Body of pancreas (tissue), 4 donors: Measurements from ENCODE around the gene FBXO40. TPM values are rescaled to one million over a fixed set of nuclear protein-coding genes. Genes with fewer than 3 reads are reported as not detected.

Experiments used
- ATAC-seq: fragments of 150-250 bp; one replicate; pipeline ENCODE4 v1.9.1; 2016
- DNase-seq, 4 donors: peaks; one replicate each; pipeline ENCODE4 v3.0.0-alpha.2; 2019
- H3K27ac ChIP-seq, 4 donors: fragments of 200-600 bp; sonication (generic); 1 replicate in 3 of 4; 2 replicates in 1 of 4; pipeline versions ENCODE4 v1.5.1 to v1.6.1; 2016 to 2019; ENCODE audit warnings: mild to moderate bottlenecking in 1 of 4, mixed read lengths in 1 of 4, moderate library complexity in 1 of 4
- H3K27me3 ChIP-seq, 2 donors: fragments of 200-600 bp; sonication (generic); one replicate each; pipeline ENCODE4 v1.6.0; 2016; ENCODE audit warnings: mild to moderate bottlenecking in 1 of 2
- H3K36me3 ChIP-seq, 2 donors: fragments of 200-600 bp; sonication (generic); replicated peaks in 1 of 2; 2 replicates each; pipeline ENCODE4 v1.5.1; 2016; ENCODE audit warnings: low read depth in 2 of 2; ENCODE audit not compliant: insufficient read depth in 1 of 2
- H3K4me1 ChIP-seq: fragments of 200-600 bp; sonication (generic); one replicate; pipeline ENCODE4 v1.6.0; 2016
- H3K4me3 ChIP-seq, 2 donors: fragments of 200-600 bp; sonication (generic); 1 replicate in 1 of 2; 2 replicates in 1 of 2; pipeline ENCODE4 v1.5.1; 2016 to 2019
- H3K9me3 ChIP-seq, 3 donors: fragments of 200-600 bp; sonication (generic); 1 replicate in 2 of 3; 2 replicates in 1 of 3; pipeline ENCODE4 v1.5.1; 2016
- POLR2A ChIP-seq, 3 donors: fragments of 450-650 bp; IDR thresholded peaks; one replicate each; pipeline ENCODE4 v1.6.1; 2016; ENCODE audit warnings: antibody characterized with exemption in 3 of 3, mild to moderate bottlenecking in 2 of 3
- WGBS, 2 donors: methylation state at CpG; one replicate each; pipeline ENCODE4 v1.1.5; 2017; 5-methylcytosine and 5-hydroxymethylcytosine counted together
- intact Hi-C: fragments of 100-400 bp; cut with DNase I; formaldehyde crosslinking; loops from one replicate; pipeline ENCODE4 v1.15.1; 2023
- total RNA-seq, 2 donors: library from RNA; depleted of rRNA; stranded (reverse); fragments of >200 nt; gene quantifications; one replicate each; pipeline ENCODE4 v1.1.0, GENCODE V29; 2016
- TF ChIP-seq, protein P1 (sequence below), 7 experiments: fragments of 450-650 bp in 4 of 7; fragments of 200-600 bp in 3 of 7; sonication (generic) in 3 of 7; IDR thresholded peaks; one replicate each; pipeline ENCODE4 v1.5.1; 2016 to 2019; ENCODE audit warnings: antibody characterized with exemption in 7 of 7

The FBXO40 gene
- total RNA-seq, 2 donors from 2014 or later = not detected

DNA sequence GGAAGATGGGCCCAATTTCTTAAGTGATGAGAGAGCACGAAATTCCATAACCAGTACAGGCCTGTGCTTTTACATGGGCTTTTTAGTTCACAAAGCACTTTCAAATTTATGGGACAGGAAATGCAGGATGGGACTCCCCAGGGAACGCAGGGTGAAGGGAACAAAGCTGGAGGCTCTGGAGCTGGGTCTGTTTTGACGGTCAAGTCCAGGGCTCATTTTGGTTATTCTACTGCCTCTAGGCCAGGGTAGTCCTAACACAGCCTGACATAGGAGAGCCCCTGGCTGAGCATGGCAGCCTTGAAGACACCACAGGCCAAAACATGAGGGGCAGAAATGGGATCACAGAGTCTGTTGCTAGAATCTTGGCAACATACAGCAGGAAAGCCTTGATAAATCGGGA, 34.0 kb downstream of the FBXO40 start:
- Histone ChIP-seq H3K36me3 (no peaks in the 10 kb centered on the region), H3K4me1 (no peaks in the 10 kb centered on the region), H3K27ac (no peak overlapping the region), H3K9me3 (no peaks in the 10 kb centered on the region), H3K27me3 (no peaks in the 10 kb centered on the region), H3K4me3 (no peak overlapping the region)
- ATAC-seq (no peak), DNase-seq (no peak)
- TF ChIP-seq, protein P1, sequence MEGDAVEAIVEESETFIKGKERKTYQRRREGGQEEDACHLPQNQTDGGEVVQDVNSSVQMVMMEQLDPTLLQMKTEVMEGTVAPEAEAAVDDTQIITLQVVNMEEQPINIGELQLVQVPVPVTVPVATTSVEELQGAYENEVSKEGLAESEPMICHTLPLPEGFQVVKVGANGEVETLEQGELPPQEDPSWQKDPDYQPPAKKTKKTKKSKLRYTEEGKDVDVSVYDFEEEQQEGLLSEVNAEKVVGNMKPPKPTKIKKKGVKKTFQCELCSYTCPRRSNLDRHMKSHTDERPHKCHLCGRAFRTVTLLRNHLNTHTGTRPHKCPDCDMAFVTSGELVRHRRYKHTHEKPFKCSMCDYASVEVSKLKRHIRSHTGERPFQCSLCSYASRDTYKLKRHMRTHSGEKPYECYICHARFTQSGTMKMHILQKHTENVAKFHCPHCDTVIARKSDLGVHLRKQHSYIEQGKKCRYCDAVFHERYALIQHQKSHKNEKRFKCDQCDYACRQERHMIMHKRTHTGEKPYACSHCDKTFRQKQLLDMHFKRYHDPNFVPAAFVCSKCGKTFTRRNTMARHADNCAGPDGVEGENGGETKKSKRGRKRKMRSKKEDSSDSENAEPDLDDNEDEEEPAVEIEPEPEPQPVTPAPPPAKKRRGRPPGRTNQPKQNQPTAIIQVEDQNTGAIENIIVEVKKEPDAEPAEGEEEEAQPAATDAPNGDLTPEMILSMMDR (IDR thresholded peaks at IDR 0.05) = no peak
- no peak for TF ChIP-seq POLR2A (IDR thresholded peaks at IDR 0.05)
- WGBS, 2 donors = 83 to 88% methylated on average over 4 of the region's 4 CpGs
- intact Hi-C loops = no loop called here

DNA sequence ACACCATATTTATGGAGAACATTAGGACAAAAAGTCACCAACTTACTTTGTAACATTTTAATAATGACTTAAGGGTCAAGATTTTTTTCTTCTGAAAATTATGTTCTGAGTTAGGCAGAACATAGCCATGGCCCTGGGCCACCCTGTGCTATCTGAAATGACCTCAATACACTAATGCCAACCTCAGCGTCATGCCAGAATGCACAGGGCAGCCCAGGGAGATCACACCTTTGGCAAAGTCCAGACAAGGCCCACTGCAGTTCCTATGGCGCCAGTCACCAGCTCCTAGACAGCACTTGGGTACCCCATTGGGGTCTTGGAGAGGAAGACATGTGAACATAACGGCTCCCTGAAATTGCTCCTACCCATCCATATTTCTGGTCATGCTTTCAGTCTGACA, 34.4 kb downstream of the FBXO40 start:
- H3K27me3 ChIP-seq = no peaks in the 10 kb centered on the region
- TF ChIP-seq, protein P1 (IDR thresholded peaks at IDR 0.05) = no peak
- no peak for TF ChIP-seq POLR2A (IDR thresholded peaks at IDR 0.05)
- DNase-seq (no peak), ATAC-seq (no peak)
- H3K36me3 ChIP-seq = no peaks in the 10 kb centered on the region
- intact Hi-C loops = no loop called here
- H3K9me3 ChIP-seq = no peaks in the 10 kb centered on the region
- H3K4me3 ChIP-seq = no peak overlapping the region
- 59 to 65% methylated on average over 3 of the region's 3 CpGs for WGBS, 2 donors
- no peak overlapping the region for H3K27ac ChIP-seq
- H3K4me1 ChIP-seq = no peaks in the 10 kb centered on the region

DNA sequence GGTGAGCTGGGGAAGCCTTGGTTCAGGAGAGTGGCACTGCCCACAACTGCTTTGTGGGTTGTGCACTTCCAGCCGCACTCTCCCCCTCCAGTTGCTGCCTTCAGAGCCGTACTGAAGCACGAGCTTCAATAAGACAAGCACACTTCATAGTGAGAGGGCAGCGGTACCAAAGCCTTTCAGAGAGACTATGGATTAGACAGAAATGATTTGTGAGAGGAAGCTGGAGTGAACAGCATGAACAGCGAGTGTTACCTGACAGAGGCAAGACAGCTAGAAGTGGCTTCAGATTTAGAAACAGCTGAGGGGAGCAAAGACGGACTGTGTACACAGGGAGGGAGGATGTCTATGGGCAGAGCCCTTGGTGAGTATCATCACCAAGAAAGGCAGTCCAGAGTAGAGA, 36.4 kb downstream of the FBXO40 start:
- intact Hi-C loops = no loop called here
- no peak for ATAC-seq

DNA sequence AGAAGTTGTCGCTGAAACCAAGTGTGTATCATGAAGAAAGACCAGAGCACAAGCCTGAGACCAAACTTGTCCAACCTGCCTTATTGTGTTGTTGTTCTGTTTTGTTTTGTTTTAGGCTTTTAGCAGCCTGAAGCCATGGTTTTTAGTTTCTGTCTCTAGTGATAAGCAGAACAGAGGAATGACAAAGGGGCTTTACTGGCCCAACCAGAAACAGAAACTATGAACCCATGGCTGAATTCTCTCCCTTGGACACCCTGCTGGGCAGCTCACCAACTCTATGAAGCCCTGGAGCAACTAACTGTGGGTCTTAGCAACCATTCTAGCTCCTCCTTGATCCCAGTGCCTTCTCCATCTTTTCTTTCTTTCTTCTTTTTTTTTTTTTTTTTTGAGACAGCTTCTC, 37.2 kb downstream of the FBXO40 start:
- H3K4me3 ChIP-seq = no peak overlapping the region
- WGBS, 2 donors = 81 to 89% methylated on average over 1 of the region's 1 CpG
- ATAC-seq = no peak

More for the DNA sequence above, 36.4 kb downstream of the FBXO40 start:
- Histone ChIP-seq H3K4me1 (no peaks in the 10 kb centered on the region), H3K27me3 (no peaks in the 10 kb centered on the region), H3K36me3 (no peaks in the 10 kb centered on the region), H3K27ac (no peak overlapping the region), H3K9me3 (no peaks in the 10 kb centered on the region), H3K4me3 (no peak overlapping the region)
- WGBS, 2 donors = 87% methylated on average over 6 of the region's 6 CpGs
- no peak for TF ChIP-seq POLR2A (IDR thresholded peaks at IDR 0.05)
- TF ChIP-seq, protein P1 (IDR thresholded peaks at IDR 0.05) = no peak
- DNase-seq = no peak

DNA sequence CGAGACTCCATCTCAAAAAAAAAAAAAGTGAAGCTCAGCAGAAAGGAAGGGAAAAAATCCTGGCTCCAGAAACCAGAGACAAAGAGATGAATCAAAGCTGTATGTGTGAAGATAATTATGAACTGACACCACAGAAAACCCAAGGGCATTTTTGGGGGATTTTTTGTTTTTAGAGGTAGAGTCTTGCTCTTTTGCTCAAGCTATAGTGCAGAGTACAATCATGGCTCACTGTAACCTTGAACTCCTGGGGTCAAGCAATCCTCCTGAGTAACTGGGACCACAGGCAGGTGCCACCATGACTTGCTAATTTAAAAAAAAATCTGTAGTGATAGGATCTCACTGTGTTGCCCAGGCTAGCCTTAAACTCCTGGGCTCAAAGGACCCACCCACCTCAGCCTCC, 44.7 kb downstream of the FBXO40 start:
- WGBS, 2 donors = 93 to 94% methylated on average over 1 of the region's 1 CpG
- Histone ChIP-seq H3K27me3 (no peaks in the 10 kb centered on the region), H3K27ac (no peak overlapping the region), H3K4me1 (no peaks in the 10 kb centered on the region), H3K36me3 (no peaks in the 10 kb centered on the region), H3K4me3 (no peak overlapping the region), H3K9me3 (no peaks in the 10 kb centered on the region)
- no peak for DNase-seq
- no peak for TF ChIP-seq POLR2A (IDR thresholded peaks at IDR 0.05)
- TF ChIP-seq, protein P1 (IDR thresholded peaks at IDR 0.05) = no peak
- no peak for ATAC-seq
- intact Hi-C loops = no loop called here

More for the DNA sequence above, 37.2 kb downstream of the FBXO40 start:
- Histone ChIP-seq H3K36me3 (no peaks in the 10 kb centered on the region), H3K27me3 (no peaks in the 10 kb centered on the region), H3K27ac (no peak overlapping the region), H3K4me1 (no peaks in the 10 kb centered on the region), H3K9me3 (no peaks in the 10 kb centered on the region)
- TF ChIP-seq, protein P1 (IDR thresholded peaks at IDR 0.05) = no peak
- TF ChIP-seq POLR2A (IDR thresholded peaks at IDR 0.05) = no peak
- intact Hi-C loops = no loop called here
- no peak for DNase-seq
